GM21786 (cell line): ENCODE results near the gene HHAT.
A peak's percentile ranks its signal among the peaks of the same experiment; 100 is the strongest.

Experiments used
- ATAC-seq: cut with Tn5 transposase; IDR thresholded peaks from one replicate; pipeline ENCODE4 v1.9.1; 2021; ENCODE audit not compliant: unreplicated experiment

The HHAT gene

DNA sequence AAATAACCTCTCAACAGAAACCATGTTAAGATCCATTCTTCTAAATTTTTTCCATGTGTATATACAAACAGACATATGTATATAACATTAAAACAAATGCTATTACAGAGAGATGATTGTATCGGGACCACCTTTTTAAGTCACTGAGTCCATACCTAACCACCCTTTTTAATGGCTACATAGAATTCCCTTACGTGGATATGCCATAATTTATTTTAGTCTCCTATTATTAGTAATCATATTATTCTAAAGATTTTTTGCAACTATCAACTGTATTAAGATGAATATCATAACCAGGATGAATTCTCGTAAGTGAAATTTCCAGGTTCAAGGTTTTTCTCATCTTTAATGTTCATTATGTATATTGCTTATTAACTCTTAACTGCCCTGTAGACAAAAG lies 259.7 kb downstream of the HHAT start:
- no peak for ATAC-seq

DNA sequence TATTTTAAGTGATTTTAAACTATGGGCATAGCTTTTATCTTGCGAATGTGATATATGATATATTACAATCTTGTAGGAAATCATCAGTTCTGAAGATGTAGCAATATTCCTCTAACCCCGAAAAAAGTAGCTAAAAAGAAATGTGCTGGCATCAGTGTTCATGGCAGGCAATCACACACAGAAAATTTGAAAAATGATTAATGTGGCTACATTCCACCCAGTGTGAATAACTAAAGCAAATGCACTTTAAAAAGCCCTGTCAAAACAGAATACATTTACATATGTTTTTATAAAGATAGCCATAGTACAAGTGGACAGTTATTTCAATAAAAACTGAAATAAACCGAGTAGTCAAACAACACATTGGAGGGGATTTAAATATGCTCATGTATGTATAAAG lies 260.2 kb downstream of the HHAT start:
- no peak for ATAC-seq

DNA sequence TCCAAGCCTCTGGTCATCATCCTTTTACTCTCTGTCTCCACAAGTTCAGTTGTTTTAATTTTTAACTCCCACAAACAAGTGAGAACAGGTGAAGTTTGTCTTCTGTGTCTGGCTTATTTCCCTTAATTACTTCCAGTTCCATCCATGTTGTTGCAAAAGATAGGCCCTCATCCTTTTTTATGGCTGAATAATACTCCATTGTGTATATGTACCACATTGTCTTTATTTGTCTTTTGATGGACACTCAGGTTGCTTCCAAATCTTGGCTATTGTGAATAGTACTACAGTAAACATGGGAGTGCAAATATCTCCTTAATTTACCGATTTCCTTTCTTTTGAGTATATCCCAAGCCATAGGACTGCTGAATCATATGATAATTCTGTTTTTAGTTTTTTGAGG lies 262.5 kb downstream of the HHAT start:
- ATAC-seq = no peak

DNA sequence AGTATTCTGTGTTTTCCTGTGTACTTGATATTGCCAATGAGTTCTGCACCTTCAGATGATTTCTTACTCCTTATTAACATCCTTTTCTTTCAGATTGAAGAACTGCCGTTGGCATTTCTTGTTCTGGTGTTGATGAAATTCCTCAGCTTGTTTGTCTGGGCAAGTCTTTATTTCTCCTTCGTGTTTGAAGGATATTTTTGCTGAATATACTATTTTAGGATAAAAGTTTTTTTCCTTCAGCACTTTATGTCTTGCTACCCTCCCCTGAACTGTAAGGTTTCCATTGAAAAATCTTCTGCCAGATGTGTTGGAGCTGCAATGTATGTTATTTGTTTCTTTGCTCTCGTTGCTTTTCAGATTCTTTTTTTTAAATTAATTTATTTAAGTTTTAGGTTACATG lies 265.9 kb downstream of the HHAT start:
- no peak for ATAC-seq

DNA sequence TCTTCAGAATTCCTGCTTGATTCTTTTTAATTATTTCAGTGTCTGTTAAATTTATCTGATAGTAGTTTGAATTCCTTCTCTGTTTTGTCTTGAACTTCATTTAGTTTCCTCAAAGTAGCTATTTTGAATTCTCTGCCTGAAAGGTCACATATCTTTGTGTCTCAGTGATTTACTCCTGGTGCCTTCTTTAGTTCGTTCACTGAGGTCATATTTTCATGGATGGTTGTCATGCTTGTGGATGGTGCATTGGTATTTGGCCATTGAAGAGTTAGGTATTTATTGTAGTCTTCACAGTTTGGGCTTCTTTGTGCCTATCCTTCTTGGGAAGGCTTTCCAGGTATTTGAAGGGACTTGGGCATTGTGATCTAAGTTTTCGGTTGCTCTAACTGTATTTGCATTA lies 267.9 kb downstream of the HHAT start:
- ATAC-seq = no peak

DNA sequence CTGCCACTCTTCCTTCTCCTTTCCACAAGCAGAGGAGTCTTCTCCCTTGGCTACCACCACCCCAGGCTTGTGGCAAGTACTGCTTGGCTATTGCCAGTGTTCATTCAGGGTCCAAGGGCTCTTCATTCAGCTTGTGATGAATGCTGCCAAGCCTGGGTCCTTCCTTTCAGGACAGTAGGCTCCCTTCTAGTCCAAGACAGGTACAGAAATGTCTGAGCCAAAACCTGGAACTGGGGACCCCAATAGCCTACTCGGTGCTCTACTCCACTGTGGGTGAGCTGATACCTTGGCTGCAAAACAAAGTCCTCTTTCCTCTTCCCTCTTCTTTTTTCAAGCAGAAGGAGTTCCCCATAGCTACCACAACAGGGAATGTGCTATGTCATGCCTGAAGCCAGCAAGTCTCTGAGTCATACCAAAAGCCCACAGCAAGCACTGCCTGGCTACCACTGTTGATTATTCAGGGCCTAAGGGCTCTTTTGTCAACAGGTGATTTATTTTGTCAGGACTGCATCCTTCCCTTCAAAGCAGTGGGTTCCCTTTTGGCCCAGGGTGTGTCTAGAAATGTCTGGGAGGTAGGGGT lies 268.9 kb downstream of the HHAT start:
- peak; percentile 88 for ATAC-seq

DNA sequence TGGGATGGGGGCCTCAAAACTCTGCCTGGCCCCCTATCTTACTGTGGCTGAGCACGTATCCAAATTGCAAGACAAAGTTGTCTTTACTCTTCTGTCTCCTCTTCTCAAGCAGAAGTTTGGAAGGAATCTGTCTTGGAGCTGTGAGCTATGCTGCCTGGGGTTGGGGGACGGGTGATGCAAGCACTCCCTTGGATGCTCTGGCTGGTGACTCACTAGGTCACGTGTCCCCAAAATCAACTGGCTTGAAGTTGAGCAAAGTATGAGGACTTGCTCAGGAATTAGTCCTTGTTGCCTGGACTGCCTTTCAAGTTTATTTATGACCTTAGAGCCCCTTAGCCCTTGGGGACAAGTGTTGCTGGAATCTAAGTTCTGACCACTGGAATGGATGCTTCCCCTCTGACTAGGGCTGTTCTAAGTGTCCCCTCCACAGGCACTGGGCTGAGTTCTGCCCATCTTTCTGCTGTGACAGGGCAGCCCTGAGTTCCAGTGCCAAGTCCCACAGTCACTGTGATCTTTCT lies 269.5 kb downstream of the HHAT start:
- ATAC-seq = no peak

DNA sequence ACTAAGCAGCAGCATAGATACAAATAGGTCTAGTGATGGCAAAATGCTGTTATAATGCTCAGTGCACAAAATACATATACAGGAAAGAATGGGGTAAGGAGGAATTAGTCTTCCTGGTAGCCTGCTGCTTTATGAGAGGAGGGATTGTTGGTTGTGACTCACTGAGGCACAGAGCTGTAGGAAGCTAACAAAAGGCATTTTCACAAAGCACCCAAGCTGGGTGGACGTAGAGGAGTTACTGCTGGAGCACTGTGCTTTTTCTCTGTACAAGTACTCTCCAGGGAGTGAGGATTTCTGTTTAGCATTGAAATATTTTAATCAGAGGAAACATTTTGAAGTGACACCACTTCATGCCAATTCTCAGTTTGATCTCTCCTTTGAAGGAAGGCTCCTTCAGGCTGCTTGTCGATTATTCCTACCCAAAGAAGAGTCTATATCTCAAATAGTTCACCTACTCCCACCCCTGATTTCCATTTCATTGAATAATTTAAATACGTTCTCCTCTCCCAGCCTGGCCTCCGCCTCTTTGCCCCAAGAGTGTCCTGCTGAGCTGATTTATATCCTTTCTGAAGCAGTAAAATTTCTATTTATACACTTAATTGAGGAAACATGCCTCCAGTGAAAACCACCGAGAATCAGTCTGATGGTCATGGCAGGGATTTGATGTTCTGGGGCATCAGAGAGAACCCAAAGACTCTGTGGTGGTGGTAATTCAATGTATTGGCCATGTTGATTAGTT lies 271.9 kb downstream of the HHAT start:
- ATAC-seq = no peak

DNA sequence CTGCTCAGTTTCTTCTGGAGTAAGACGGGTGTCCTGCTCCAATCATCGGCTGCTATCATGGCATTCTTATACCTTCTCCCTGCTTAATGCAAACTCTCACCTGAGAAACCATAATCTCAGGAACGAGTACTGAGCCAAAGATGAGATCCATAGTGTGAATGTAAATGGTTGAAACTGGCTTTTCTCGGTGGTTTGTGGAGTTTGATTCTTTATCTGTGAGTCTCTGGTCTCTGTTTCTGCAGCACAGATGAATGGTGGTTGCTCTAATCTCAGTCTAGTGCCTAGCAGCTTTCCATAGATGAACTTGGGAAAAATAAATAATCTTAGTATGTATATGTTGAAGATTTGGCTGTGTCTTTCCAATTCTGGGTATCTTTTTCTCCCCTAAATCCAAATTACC lies 274.4 kb downstream of the HHAT start:
- ATAC-seq = no peak

DNA sequence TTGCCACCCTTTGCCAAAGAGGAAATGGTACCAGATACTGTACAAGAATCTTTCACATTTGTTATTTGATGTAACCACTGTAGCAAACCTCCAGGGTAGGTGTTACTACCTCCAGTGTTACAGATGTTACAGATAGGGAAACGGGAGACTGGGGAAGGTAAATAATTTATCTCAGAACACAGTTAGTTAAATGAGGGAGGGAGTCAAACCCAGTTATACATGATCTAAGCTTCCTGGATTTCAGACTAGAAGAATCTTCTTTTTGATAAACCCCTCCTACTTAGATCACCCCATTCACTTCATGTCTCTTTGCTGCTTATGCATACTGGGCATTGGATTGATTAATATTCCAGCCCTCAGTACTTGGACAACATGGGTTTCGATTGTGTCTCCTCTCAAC lies 276.4 kb downstream of the HHAT start:
- ATAC-seq = no peak

DNA sequence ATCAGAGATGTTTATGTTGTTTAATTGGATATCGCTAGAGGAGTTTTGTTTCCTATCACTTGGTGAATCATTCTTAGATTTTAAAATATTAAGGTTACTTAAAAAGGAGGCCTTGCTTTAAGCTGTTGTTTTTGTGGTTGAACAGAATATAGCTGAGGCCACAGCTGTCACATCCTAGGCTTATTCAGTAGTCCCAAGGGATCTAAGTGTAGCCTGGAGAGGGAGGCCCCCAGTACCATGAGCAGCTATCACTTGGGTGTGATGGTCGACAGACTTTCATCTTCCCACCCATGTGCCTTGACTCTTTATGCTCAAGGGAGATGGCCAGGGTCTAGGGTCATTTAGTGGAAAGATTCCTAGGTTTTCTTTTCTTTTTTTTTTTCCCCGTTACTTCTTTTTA lies 278.7 kb downstream of the HHAT start:
- ATAC-seq = no peak

DNA sequence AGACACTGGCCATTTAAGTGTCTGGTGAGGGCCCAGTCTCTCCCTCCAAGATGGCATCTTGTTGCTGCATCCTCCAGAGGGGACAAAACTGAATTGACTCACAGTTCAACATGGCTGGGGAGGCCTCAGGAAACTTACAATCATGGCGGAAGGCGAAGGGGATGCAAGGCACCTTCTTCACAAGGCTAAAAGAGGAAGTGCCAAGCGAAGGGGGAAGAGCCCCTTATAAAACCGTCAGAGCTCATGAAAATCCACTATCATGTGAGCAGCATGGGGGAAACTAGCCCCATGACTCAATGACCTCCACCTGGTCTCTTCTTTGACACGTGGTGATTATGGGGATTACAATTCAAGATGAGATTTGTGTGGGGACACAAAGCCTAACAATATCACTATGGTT lies 280.1 kb downstream of the HHAT start:
- ATAC-seq = no peak

DNA sequence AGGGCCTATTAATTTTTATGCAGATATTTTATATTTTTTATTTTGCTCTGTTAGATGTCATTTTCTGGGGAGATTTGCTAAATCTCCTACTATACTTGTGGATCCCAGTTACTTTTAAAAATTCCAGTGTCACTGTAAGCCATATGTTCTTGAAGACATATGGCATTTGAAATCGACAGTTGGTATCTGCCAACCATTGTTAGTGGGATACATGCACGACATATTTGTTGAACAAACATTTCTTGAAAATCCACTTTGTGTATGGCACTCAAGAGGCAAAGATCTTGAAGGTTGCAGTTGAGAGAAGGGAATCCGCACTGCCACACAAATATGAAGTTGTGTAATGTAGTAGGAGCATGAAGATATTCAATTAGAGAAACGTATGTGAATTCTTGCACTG lies 287.7 kb downstream of the HHAT start:
- no peak for ATAC-seq

DNA sequence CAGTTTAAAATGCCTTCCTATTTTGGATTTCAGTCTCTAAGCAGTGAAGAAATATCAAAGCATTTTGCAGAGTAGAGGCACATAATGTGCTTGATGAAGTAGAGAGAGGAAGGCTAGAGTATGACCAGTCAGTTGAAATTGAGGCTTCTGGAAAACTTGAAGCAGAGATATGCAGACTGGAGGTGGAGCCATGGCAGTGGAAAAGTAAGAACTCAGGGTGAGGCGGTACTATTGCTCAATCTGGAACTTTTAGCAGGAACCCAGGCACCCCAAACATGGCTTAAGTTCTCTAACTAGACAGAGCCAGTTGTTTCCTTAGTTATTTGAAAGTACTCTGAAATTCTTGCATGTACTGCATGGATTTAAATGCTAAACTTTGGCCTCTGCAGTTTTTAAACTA lies 288.6 kb downstream of the HHAT start:
- no peak for ATAC-seq

DNA sequence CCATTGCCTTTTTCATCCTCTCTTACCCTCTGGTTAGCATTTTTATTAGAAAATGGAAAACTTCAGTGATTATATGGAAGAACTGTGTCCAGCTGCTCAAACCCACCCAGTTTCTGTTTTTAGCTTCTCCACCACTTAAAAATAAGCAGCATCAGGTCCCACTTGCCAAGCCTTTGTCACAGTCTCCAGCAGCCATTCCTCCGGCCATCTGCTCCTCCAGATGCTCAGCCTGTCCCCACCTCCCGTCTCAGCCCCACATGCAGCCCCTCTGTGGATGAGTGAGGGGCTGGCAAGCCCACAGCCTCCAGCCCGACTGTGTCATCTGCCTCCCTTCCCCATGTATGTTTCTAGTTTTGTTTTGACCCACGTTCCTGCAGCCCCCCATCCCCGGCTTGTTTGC lies 289.7 kb downstream of the HHAT start:
- ATAC-seq = no peak

DNA sequence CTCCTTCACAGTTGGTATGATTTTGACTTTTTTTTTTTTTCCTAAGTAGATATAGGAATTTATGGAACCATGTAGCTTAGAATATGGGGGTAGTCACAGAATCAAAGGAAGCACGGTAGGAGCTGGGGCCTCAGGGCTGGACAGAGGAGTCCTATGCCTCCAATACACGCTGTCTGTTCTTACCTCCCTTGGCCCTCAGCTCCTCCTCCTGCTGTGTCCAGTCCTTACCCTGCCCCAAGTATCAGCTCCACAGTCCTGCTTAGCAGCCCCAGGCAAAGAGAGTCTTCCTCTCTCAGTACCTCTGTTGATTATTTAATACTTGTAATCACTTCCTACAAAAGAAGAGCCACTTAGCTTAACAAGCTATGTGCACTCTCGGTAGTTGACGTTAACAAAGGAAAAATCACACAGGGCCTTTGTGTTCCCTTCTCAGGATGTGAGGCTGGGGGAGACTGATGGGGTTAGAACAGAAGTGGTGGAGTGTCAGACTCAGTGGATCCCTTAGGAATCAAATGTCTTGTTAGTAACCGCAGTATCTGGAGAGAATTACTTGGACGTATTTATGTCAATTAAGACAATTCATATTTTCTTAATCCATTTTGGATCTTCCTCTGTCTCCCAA lies 292.3 kb downstream of the HHAT start:
- ATAC-seq = no peak

DNA sequence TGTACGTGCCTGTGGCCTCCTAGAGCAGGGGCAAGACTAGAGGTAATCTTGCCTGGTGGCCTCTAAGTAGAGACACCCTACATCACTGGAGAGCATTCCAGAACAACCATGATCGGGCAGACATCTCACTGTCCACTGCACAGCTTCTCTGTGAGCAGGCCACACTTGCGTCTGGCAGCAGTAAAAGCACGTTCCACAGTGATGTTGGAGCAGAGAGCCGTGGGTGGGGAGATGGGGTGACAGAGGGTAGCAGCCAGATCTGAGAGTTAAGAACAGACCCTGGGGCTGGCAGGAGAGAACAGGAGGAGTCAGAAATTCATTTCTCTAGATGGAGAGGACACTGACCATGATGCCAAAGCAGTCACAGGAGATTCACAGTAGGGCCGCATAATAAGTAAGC lies 293.0 kb downstream of the HHAT start:
- no peak for ATAC-seq

DNA sequence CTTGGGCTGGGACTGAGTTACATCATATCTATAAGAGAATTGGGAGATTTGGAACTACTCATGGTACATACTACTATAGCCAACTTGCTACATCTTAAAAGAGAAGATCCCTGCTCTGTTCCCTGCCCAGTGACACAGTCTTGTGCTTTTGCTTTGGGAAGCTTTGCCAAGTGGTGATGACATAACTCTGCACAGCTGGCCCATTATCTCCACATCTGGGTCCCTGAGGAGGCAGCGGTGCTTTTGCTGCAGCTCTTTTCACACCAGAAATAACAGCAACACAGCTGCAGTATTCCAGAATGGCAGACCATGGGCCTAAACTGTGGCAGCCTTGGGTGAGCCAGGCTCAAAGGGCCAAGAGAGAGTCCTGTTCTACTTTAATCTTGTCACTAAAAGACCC lies 296.0 kb downstream of the HHAT start:
- ATAC-seq = no peak

DNA sequence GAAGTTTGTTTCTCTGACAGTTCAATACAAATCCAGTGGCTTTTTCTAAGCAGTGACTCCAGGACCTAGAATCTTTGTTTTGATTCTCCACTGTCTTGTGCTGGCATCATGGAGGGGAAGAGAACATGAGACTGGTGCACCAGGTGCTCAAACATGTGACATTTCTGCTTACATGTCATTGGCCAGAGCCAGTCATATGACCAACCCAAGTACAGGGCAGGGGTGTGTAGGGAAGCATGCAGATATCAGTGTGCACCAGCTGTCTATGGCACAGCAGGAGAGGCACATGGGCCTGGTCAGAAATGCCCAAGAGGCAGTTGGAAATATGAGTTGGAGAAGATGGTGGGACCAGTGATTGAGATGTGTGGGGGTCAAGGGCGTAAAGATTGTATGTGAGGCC lies 297.0 kb downstream of the HHAT start:
- ATAC-seq = no peak

DNA sequence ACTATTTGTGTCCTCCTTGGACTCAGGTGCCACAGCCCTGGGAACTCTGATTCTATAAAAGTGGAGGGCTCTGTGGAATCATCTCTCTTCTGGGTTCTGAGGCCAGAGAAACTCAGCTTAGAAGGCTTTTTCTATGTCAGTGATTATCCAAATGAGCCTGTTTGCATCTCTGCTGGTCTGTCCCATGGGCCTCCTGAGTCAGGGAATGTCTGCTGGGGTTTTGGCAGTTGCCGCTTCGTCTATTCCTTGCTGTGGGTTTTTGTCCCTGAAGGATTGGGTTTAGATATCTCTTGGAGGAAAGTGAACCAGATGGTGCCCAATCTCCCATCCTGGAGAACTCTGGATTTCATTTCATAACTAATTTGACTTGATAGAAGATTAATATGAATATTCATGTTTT lies 297.6 kb downstream of the HHAT start:
- no peak for ATAC-seq

DNA sequence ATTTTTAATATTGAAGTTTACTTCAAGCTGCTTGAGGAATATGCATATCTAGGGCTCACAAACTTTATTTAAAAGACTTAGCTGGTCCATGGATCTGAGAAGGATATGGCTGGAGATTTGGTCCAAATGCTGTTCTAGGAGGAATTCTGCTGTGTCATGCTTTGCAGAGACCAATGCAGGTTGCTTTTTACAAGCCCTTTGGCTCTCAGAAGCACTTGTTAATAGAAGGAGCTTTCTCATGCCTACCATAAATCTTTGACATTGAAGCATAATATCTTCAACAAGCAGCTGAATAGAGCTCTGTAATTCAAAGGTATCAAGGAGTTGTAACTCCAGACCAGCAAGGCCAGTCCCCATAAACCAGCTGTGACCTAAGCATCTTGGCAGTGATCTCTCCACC lies 299.1 kb downstream of the HHAT start:
- no peak for ATAC-seq

DNA sequence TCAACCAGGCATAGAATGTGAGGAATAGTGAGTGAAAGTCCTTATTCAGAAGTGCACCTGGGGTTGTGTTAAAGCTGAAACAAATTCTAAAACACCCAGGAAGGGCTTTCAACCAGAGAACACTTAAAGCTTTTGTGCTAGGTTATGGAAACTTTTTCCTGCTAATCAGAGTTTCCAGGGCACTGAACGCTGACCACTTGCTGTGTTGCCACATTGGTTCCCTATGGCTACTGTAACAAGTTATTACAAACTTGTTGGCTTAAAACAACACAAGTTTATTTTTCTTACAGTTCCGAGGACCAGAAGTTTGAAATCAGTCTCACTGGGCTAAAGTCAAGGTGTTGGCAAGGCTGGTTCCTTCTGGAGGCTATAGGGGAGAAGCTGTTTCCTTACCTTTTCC lies 300.6 kb downstream of the HHAT start:
- ATAC-seq = no peak

DNA sequence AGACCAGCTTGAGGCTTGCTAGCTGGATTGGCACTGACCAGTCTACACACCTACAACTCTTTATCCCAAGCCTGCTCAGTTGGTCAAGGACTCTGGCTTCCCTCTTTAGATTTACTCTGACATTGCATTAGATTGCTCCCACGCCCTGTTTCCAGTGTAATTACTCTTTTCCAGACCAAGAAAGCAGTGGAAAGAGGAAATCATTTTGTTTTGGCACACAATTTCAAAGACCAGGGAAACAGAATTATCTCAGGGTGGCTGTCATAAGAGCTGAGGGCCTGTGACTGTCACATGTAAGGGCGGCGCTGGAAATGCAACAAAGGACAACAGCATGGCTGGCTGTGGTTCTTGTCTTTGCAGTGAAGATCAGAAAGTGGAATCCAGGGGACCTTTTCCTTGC lies 302.7 kb downstream of the HHAT start:
- no peak for ATAC-seq
